ENCODE data around the gene KDM4C.
A peak's percentile ranks its signal among the peaks of the same experiment; 100 is the strongest.
"Not testable (repeated sequence)": the region's sequence is repeated elsewhere in the genome, so short reads cannot be mapped to it uniquely, and the experiment has no call there.

Gene KDM4C

GRCh38 chr9:6757456-6758247, at the start of gene KDM4C:
Gene KDM4C, plus strand, starts transcription at chr9:6757973. Its CDS starts 35,016 bp downstream, at chr9:6792989.
- peak; percentile 96 for DNase-seq

DNA sequence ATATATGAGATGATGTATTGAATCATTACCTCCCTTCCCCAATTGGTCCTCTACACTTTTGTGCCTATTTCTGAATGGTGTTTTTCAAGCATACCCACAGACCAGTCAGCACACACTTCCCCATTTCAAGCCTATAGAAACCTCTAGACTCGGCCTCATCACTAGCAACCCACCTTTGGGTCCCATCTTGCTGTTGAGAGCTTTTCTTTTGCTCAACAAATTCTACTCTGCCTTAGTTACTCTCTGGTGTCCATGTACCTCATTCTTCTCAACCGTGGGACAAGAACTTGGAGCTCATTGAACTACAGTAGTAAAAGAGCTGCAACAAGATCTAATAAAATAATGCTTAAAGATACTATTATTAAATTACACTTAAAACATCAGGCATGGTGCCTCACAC, 49.0 kb upstream of the KDM4C start:
- DNase-seq, result no peak

GRCh38 chr9:6711403-6711802, 46.4 kb upstream of the KDM4C start:
- DNase-seq, result no peak

DNA sequence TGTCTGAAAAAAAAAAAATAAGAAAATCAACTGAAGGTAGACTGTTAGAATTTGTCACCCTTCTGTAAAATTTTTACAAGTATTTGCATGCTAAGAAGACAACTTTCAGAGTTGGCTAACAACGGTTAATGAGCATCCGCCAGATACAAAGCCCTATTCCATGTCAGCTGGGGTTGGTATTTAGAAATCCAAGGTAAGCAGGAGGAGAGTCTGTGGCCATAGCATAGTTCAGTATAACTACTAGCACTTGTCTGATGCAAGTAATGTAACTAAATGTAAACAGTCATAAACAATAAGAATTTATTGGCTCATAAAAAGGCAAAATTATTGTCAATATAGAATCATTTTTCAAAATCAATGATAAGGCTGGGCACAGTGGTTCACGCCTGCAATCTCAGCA, 45.7 kb upstream of the KDM4C start:
- no peak for DNase-seq

- DNase-seq, result no peak
Measured at GRCh38 chr9:6714176-6714575, 43.6 kb upstream of the KDM4C start.

DNA sequence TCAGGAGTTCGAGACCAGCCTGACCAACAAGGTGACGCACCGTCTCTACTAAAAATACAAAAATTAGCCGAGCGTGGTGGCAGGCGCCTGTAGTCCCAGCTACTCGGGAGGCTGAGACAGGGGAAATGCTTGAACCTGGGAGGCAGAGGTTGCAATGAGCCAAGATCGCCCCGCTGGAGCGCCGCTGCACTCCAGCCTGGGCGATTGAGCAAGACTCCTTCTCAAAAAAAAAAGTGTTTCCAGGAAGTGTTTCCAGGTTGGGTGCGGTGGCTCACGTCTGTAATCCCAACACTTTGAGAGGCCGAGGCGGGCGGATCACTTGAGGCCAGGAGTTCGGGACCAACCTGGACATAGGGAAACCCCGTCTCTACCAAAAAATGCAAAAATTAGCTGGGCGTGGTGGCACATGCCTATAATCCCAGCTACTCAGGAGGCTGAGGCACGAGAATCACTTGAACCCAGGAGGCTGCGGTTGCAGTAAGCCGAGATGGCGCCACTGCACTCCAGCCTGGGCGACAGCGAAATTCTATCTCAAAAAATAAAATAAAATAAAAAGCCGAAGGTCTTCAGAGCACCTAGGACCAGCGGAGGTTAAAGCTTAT, 42.5 kb upstream of the KDM4C start:
- not testable (repeated sequence) for DNase-seq

- peak; percentile 76 for DNase-seq
Measured at GRCh38 chr9:6715755-6716643, 41.8 kb upstream of the KDM4C start.

DNA sequence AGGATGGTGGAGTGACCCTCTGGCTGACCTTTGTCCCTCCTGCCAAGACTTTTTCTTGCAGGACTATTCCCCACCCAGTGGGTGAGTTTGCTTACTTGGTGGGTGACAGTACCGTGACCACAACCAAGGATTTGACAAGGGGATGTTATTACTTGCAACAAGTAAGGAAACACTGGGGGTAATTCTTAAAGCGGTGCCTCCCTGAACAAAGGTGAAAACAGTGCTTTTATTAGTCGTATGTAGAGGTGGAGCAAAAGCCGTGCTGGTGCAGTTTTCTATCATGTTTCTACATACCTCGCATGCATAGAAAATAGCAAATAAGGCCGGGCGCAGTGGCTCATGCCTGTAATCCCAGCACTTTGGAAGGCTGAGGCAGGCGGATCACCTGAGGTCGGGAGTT, 41.0 kb upstream of the KDM4C start:
- no peak for DNase-seq

DNA sequence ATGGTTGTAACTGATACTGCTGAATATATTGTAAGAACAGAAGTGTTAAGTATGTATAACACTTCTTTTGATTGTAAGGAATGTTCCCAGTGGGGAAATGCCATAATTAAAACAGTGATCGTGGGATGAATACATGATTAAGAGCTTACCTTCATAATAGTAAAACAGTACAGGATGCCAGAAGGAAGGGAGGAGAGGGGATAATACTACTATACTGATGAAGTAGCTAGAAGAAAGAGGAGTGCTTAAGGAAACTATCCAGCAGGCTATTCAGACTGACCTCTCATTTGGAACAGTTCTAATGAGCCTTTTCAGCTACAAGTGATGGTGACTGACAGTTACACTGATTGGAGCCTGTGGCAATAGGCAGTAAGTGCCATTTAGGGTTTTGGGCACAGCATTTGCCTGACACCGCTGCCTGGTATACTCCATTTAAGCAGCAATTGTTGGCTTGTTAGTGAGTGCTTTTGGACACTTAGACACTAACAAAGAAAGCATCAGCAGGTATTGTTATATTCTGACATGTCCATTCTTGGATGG, 33.8 kb upstream of the KDM4C start:
- DNase-seq, result no peak

DNA sequence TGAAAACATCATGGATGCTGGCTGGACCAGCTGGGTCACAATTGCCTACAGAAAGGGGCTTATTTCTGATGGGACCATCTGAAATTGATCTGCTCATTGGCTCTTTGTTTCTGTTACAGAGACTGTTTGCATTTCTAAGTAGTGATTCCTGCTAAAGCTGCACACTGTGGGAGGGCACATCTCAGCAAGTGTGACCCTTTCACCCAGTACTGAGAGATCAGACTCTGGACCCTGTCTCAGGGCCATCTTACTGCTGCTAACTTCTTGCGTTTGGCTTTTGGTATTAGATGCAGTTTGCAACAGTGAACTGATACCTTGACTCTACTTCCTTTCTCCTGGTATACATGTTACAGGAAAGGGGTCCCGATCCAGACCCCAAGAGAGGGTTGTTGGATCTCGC, 24.5 kb upstream of the KDM4C start:
- no peak for DNase-seq

GRCh38 chr9:6733831-6734230, 23.9 kb upstream of the KDM4C start:
- no peak for DNase-seq

DNA sequence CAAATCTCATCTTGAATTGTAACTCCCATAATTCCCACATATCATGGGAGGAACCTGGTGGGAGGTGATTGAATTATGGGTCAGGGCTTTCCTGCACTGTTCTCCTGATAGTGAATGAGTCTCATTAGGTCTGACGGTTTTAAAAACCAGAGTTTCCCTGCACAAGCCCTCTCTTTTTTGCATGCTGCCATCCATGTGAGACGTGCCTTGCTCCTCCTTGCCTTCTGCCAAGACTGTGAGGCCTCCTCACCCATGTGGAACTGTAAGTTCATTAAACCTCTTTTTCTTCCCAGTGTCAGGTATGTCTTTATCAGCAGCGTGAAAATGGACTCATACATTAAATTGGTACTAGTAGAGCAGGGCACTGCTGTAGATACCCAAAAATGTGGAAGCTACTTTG, 22.4 kb upstream of the KDM4C start:
- DNase-seq, result no peak

GRCh38 chr9:6739218-6739617, 18.6 kb upstream of the KDM4C start:
- no peak for DNase-seq

DNA sequence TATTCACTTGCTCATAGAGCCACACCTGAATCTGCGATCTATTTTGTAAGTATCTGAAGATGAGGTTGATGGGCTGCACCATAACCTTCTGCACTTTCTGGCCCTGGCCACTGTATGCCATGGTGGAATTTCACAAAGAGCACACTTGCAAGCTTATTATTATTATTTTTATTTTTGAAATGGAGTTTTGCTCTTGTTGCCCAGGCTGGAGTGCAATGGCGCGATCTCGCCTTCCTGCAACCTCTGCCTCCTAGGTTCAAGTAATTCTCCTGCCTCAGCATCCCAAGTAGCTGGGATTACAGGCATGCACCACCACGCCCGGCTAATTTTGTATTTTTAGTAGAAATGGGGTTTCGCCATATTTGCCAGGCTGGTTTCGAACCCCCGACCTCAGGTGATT, 8.9 kb upstream of the KDM4C start:
- DNase-seq, result not testable (repeated sequence)

GRCh38 chr9:6754861-6755260, 2.9 kb upstream of the KDM4C start:
- DNase-seq, result not testable (repeated sequence)

- DNase-seq, result peak; percentile 87
Measured at GRCh38 chr9:6757132-6757455, 679 bp upstream of the KDM4C start.

DNA sequence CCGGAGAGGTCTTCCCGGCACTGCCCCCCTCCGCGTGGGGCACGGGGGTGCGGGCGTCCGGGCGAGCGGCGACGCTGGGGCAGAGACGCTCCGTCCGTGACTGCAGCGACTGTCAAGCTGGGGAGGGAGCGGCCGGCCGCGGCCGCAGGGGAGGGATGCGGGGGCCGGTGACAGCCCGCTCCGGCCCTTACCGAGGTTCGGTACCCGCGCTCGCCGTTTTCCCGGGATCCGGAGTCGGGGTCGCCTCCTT, 400 bp downstream of the KDM4C start:
- DNase-seq, result no peak

GRCh38 chr9:6758498-6759184, 868 bp downstream of the KDM4C start:
- DNase-seq, result peak; percentile 53

DNA sequence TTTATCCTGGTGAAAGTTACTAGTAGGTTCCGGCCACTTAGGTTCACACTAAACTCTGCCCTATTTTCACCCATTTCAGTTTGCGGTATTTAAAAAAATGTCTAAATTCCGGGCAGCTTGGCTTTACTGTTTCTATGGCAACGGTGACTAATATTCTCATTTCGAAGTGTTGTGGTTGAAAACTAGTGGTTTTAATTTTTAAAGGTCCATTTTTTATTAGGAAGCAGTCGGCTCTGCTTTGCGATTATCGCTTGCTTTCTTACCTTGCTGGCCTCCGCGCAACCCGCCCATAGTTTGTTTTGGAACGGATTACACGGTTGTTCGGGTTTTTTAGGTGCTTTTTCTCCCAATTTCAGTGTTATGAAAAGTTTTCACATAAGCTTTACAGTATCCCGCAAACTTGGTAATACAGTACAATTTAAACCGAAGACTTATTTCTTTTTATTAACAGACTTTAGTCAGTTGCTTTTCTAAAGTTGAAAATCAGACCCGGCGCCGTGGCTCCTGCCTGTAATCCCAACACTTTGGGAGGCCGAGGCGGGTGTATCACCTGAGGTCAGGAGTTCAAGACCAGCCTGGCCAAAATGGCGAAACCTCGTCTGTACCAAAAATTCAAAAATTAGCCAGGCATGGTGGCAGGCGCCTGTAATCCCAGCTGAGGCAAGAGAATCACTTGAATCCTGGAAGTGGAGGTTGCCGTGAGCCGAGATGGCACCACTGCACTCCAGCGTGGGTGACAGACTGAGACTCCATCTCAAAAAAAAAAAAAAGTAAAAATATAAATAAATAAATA, 1.6 kb downstream of the KDM4C start:
- no peak for DNase-seq

GRCh38 chr9:6761306-6761705, 3.5 kb downstream of the KDM4C start:
- DNase-seq, result no peak

GRCh38 chr9:6763244-6763643, 5.5 kb downstream of the KDM4C start:
- DNase-seq, result no peak

- no peak for DNase-seq
Measured at GRCh38 chr9:6764011-6764410, 6.2 kb downstream of the KDM4C start.

Data from CD4-positive, alpha-beta T cell treated with Interleukin-15 for 1 hour (primary cell).